Tibial nerve (tissue), 4 donors: ENCODE measurements around the gene DNMT1. TPM values are rescaled to one million over a fixed set of nuclear protein-coding genes. Genes with fewer than 3 reads are reported as not detected.
A peak's percentile ranks its signal among the peaks of the same experiment; 100 is the strongest.

Experiments
- DNase-seq, 2 donors: peaks; one replicate each; pipeline ENCODE4 v3.0.0-alpha.2; 2019; ENCODE audit warnings: low spot score in 2 of 2
- H3K27ac ChIP-seq, 4 donors: fragments of 200-600 bp; sonication (generic) in 3 of 4; one replicate each; pipeline ENCODE4 v1.5.1; 2017 to 2019; ENCODE audit warnings: mild to moderate bottlenecking in 1 of 4
- H3K27me3 ChIP-seq, 2 donors: fragments of 200-600 bp; sonication (generic) in 1 of 2; one replicate each; pipeline versions ENCODE4 v1.5.1 to v1.6.0; 2017 to 2019
- H3K36me3 ChIP-seq, 3 donors: fragments of 200-600 bp; sonication (generic); one replicate each; pipeline ENCODE4 v1.5.1; 2018 to 2019
- H3K4me1 ChIP-seq, 4 donors: fragments of 200-600 bp; sonication (generic) in 3 of 4; one replicate each; pipeline ENCODE4 v1.5.1; 2017 to 2019
- H3K4me3 ChIP-seq, 4 donors: fragments of 200-600 bp; sonication (generic) in 3 of 4; one replicate each; pipeline ENCODE4 v1.5.1; 2017 to 2019; ENCODE audit warnings: mild to moderate bottlenecking in 1 of 4, moderate library complexity in 1 of 4
- H3K9me3 ChIP-seq, 4 donors: fragments of 200-600 bp; sonication (generic) in 3 of 4; one replicate each; pipeline ENCODE4 v1.5.1; 2017 to 2019
- EP300 ChIP-seq, 2 donors: sonication (generic); formaldehyde crosslinking; IDR thresholded peaks; one replicate each; pipeline ENCODE4 v1.6.1; 2017; ENCODE audit warnings: antibody characterized with exemption in 2 of 2, mild to moderate bottlenecking in 1 of 2
- POLR2A ChIP-seq, 2 donors: fragments of 450-650 bp; IDR thresholded peaks; one replicate each; pipeline ENCODE4 v1.6.1; 2017; ENCODE audit warnings: antibody characterized with exemption in 2 of 2, mild to moderate bottlenecking in 2 of 2, moderate library complexity in 2 of 2
- WGBS, 2 donors: methylation state at CpG; one replicate each; pipeline ENCODE4 v1.1.5; 2018; 5-methylcytosine and 5-hydroxymethylcytosine counted together
- small RNA-seq: library from RNA; depleted of rRNA; stranded (forward); fragments of <200 nt; gene quantifications from one replicate; pipeline ENCODE3, GENCODE V24; 2016
- total RNA-seq, 4 donors: library from RNA; depleted of rRNA; stranded (reverse); fragments of >200 nt; gene quantifications; one replicate each; pipeline ENCODE4 v1.1.0, GENCODE V29; 2016
- TF ChIP-seq, protein P1 (sequence below), 5 experiments: fragments of 200-600 bp in 3 of 5; fragments of 450-650 bp in 2 of 5; sonication (generic) in 3 of 5; IDR thresholded peaks; one replicate each; pipeline ENCODE4 v1.5.1; 2016 to 2019; ENCODE audit warnings: antibody characterized with exemption in 5 of 5, mild to moderate bottlenecking in 3 of 5, moderate library complexity in 2 of 5

The DNMT1 gene
- total RNA-seq, 4 donors from 2014 or later: 48.2 to 72.9 (median 55.2) TPM

DNA sequence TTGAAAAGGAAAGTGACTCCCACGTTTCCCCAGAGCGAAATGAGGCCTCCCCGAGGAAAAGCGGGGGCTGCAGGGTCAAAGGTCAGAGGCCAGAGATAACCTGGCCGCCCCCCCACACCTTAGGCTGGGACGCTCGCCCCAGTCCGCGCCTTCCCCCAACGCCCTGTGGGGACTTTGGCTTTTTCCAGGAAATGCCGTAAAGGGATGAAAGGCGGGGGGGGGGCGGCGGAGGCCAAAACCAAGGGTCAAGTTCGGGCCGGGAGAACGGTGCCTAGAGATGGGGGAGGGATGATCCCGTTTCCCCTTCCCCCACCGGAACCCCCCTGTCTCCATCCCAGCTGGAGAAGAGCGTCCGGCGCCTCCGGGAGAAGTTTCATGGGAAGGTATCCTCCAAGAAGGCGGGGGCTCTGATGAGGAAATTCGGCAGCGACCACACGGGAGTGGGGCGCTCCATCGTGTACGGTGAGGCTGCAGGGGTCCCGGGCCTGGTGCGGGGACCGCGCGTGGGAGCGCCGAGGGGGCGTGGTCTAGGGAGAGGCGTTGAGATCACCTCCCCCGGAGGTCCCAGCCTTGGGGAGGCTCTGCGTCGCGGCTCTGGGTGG, 108.1 kb downstream of the DNMT1 start:
- Histone ChIP-seq H3K27ac (peak overlapping the region; percentile 87 to 98 (median 92)), H3K27me3 (no peaks in the 10 kb centered on the region), H3K4me3 (peak overlapping the region; percentile 91 to 99 (median 94)), H3K9me3 (peaks cover 0 to 15% (median 0%) of the 10 kb centered on the region in 4 donors), H3K36me3 (peaks cover 0 to 28% (median 5%) of the 10 kb centered on the region in 3 donors), H3K4me1 (peaks cover 0 to 15% (median 2%) of the 10 kb centered on the region in 4 donors)
- TF ChIP-seq POLR2A (IDR thresholded peaks at IDR 0.05) (no peak), EP300 (IDR thresholded peaks at IDR 0.05) (no peak)
- TF ChIP-seq, protein P1, sequence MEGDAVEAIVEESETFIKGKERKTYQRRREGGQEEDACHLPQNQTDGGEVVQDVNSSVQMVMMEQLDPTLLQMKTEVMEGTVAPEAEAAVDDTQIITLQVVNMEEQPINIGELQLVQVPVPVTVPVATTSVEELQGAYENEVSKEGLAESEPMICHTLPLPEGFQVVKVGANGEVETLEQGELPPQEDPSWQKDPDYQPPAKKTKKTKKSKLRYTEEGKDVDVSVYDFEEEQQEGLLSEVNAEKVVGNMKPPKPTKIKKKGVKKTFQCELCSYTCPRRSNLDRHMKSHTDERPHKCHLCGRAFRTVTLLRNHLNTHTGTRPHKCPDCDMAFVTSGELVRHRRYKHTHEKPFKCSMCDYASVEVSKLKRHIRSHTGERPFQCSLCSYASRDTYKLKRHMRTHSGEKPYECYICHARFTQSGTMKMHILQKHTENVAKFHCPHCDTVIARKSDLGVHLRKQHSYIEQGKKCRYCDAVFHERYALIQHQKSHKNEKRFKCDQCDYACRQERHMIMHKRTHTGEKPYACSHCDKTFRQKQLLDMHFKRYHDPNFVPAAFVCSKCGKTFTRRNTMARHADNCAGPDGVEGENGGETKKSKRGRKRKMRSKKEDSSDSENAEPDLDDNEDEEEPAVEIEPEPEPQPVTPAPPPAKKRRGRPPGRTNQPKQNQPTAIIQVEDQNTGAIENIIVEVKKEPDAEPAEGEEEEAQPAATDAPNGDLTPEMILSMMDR (IDR thresholded peaks at IDR 0.05): no peak
- DNase-seq: no peak
- 6 to 7% methylated on average over 38 to 39 of the region's 43 CpGs for WGBS, 2 donors

DNA sequence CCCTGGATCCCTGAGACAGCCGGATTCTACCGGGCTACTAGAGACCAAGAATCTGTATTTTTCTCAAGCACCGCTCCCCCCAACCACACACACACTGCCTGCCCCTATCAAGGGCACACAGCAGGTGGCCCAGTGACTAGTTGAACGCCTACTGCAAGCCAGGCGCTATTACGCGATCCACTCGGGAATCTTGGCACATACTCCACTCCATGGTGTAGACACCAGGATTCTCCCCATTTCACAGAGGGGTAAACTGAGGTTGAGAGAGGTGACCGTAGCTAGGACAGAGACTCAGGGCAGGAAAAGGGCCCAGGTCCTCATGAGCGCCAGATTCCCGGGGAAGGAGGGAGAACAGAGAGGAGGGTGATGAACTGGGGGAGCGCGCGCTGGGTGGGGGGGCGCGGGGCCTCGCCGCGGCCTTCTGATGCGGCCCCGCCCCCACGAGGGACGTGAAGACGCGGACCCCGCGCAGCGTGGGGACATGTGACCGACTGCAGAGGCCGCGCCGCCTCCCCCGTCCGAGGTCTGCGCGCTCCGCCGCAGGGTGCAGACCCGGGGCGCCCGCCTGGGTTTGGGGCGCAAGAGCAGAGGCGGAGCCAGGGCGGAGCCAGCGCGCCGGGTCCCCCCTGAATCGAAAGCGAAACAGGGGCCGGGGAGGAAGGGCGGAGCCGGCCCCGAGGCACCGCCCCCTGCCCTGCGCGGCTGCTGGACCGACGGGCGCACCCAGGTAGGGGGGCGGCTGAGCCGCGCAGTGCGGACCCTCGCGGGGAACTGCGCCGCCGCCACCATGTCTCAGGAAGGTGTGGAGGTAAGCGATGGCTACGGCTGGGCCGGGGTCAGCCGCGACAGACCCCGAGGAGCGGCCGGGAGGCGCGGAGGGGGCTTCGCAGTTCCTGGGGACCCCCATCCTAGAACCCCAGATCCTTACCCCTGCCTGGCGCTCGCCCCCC, 108.8 kb downstream of the DNMT1 start, which contains the start of gene SHFL:
TSS of gene SHFL (plus strand) at position 677 of the 950 bp plus-strand sequence. CDS start at position 788, 111 bp downstream.
- Histone ChIP-seq H3K27ac (peak within 1 kb of the TSS; percentile 87 to 98 (median 92)), H3K27me3 (no peaks in the 10 kb centered on the region), H3K36me3 (peaks cover 0 to 20% (median 0%) of the 10 kb centered on the region in 3 donors), H3K9me3 (peaks cover 0 to 10% (median 0%) of the 10 kb centered on the region in 4 donors), H3K4me3 (peak within 1 kb of the TSS; percentile 91 to 99 (median 94)), H3K4me1 (peaks cover 0 to 15% (median 2%) of the 10 kb centered on the region in 4 donors)
- TF ChIP-seq POLR2A (IDR thresholded peaks at IDR 0.05) (no peak), EP300 (IDR thresholded peaks at IDR 0.05) (peak in 1 of 2 donors; percentile 10)
- TF ChIP-seq, protein P1 (IDR thresholded peaks at IDR 0.05): peak in 1 of 5 experiments; percentile 16
- 4 to 7% methylated on average over 31 to 55 of the region's 81 CpGs for WGBS, 2 donors
- peak; percentile 50 to 59 for DNase-seq

DNA sequence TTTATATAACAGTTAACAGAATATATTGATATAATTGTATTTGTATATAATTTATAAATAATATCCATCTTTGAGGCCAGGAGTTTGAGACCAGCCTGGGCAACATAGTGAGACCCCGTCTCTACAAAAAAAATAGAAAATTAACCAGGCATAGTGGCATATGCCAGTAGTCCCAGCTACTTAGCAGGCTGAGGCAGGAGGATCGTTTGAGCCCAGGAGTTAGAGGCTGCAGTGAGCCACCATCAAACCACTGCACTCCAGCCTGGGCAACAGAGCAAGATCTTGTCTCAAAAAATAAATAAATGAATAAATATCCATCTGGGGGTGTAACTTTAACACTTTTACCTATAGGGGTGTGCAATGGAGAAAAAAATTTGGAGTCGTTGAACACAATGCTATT, 110.0 kb downstream of the DNMT1 start:
- H3K4me3 ChIP-seq: no peak overlapping the region
- no peaks in the 10 kb centered on the region for H3K27me3 ChIP-seq
- peak overlapping the region in 1 of 4 donors; percentile 98 for H3K27ac ChIP-seq
- no peak for TF ChIP-seq EP300 (IDR thresholded peaks at IDR 0.05)
- WGBS, 2 donors: 57 to 67% methylated on average over 3 of the region's 3 CpGs
- peaks cover 0 to 15% (median 2%) of the 10 kb centered on the region in 4 donors for H3K4me1 ChIP-seq
- H3K9me3 ChIP-seq: no peaks in the 10 kb centered on the region
- peaks cover 0 to 9% (median 0%) of the 10 kb centered on the region in 3 donors for H3K36me3 ChIP-seq
- no peak for DNase-seq

GRCh38 chr19:10083911-10084310, 110.8 kb downstream of the DNMT1 start:
- Histone ChIP-seq H3K4me1 (peaks cover 0 to 15% (median 2%) of the 10 kb centered on the region in 4 donors), H3K9me3 (no peaks in the 10 kb centered on the region), H3K4me3 (no peak overlapping the region), H3K36me3 (peaks cover 0 to under 1% (median 0%) of the 10 kb centered on the region in 3 donors), H3K27me3 (no peaks in the 10 kb centered on the region), H3K27ac (no peak overlapping the region)
- no peak for DNase-seq
- TF ChIP-seq EP300 (IDR thresholded peaks at IDR 0.05): no peak
- TF ChIP-seq, protein P1 (IDR thresholded peaks at IDR 0.05): no peak
- no peak for TF ChIP-seq POLR2A (IDR thresholded peaks at IDR 0.05)
- 76 to 83% methylated on average over 9 of the region's 9 CpGs for WGBS, 2 donors

Small RNAs within 50 kb of the gene (small RNA-seq; reads per million reads assigned to genes)
- gene MIR4322 (not detected), gene SNORD105 (91.8 reads per million, percentile 95 among the genes with 10 or more reads in this experiment), gene SNORD105B (5,949 reads per million, percentile 99 among the genes with 10 or more reads in this experiment)

Other genes starting within 250 kb of the DNMT1 start
- 100 to 1,000 TPM in 1 of 4 donors, 10 to 100 TPM in 3; 41.3 to 102 (median 56.3) TPM for gene COL5A3, start 184.4 kb downstream of the DNMT1 start, total RNA-seq
- gene RDH8, start 181.5 kb downstream of the DNMT1 start, total RNA-seq: not detected
- 10 to 100 TPM; 25.1 to 58.6 (median 43.4) TPM for gene SHFL, start 108.6 kb downstream of the DNMT1 start, total RNA-seq
- gene ANGPTL6, start 92.3 kb downstream of the DNMT1 start, total RNA-seq: under 1 TPM in 3 of 4 donors, not detected in 1; 0.21 to 0.60 (median 0.22) TPM
- gene PPAN, start 88.6 kb downstream of the DNMT1 start, total RNA-seq: 10 to 100 TPM; 25.7 to 45.3 (median 35.8) TPM
- gene P2RY11, start 83.3 kb downstream of the DNMT1 start, total RNA-seq: 10 to 100 TPM in 1 of 4 donors, 1 to 10 TPM in 3; 2.1 to 19.5 (median 4.2) TPM
- gene EIF3G, start 75.1 kb downstream of the DNMT1 start, total RNA-seq: 100 to 1,000 TPM; 263 to 326 (median 290) TPM
- 10 to 100 TPM; 11.6 to 13.3 (median 12.2) TPM for gene S1PR2, start 36.4 kb upstream of the DNMT1 start, total RNA-seq
- gene MRPL4, start 57.3 kb upstream of the DNMT1 start, total RNA-seq: 10 to 100 TPM; 37.9 to 83.1 (median 47.8) TPM
- 10 to 100 TPM; 14.7 to 50.1 (median 43.1) TPM for gene ICAM1, start 76.2 kb upstream of the DNMT1 start, total RNA-seq
- 1 to 10 TPM in 1 of 4 donors, not detected in 3; 1.3 TPM for gene ICAM4, start 92.0 kb upstream of the DNMT1 start, total RNA-seq
- 1 to 10 TPM in 2 of 4 donors, under 1 TPM in 2; 0.21 to 2.7 (median 0.93) TPM for gene ICAM5, start 95.0 kb upstream of the DNMT1 start, total RNA-seq
- 1 to 10 TPM; 2.9 to 4.5 (median 3.5) TPM for gene ZGLP1, start 114.9 kb upstream of the DNMT1 start, total RNA-seq
- gene FDX2, start 121.1 kb upstream of the DNMT1 start, total RNA-seq: 10 to 100 TPM; 10.0 to 29.1 (median 18.2) TPM
- 10 to 100 TPM; 22.2 to 34.2 (median 24.3) TPM for gene RAVER1, start 138.6 kb upstream of the DNMT1 start, total RNA-seq
- gene ICAM3, start 144.7 kb upstream of the DNMT1 start, total RNA-seq: 1 to 10 TPM; 3.1 to 9.8 (median 3.3) TPM
- gene TYK2, start 185.6 kb upstream of the DNMT1 start, total RNA-seq: 100 to 1,000 TPM; 112 to 166 (median 125) TPM
- 100 to 1,000 TPM; 127 to 260 (median 155) TPM for gene CDC37, start 208.6 kb upstream of the DNMT1 start, total RNA-seq
- 10 to 100 TPM in 2 of 4 donors, 1 to 10 TPM in 2; 8.7 to 12.7 (median 10.0) TPM for gene PDE4A, start 225.6 kb upstream of the DNMT1 start, total RNA-seq